Activated effector memory CD4-positive, alpha-beta T cell treated with Interleukin-2 at 50 U/mL for 16 hours (primary cell): Measurements from ENCODE around the gene KIAA1328.

Experiments used
- DNase-seq: peaks from one replicate; pipeline ENCODE4 v3.0.0-alpha.2; 2020

Gene KIAA1328

DNA sequence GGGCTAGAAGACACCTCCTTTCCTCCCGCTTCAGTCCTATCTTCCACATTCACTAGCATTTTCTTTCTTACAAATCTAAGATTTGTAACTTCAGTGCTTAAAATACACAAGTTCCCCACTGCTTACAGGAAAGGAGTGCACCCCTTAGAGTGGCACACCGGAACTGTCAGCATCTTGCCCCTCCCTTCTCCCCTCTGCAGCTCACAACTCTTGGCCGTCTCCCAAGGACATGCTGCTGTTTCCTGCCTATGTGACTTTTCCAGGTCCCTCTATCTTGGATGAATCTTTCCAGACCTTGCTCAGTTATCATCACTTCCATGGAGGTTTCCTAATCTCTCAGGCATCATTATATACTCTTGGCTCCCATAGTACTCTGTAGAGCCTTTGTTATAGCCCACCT lies 401.8 kb downstream of the KIAA1328 start:
- no peak for DNase-seq

DNA sequence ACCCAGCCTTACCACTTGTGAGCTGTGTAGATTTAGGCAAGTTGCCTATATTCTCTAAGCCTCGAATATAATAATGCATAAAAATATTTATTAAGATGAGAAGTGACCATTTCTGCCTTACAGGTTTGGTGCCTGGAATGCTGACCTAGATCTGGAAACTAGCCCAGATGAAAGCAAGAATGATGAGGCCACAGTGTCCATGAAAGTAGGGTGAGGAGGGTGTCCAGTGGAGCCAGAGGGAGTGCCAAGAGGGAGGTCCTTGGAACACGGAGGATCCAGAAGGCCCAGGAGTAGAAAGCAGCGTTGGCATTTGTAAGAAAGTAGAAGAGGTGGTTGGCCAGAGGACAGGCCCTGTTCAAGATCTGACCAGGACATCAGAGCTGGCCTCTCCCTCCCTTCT lies 402.3 kb downstream of the KIAA1328 start:
- no peak for DNase-seq

DNA sequence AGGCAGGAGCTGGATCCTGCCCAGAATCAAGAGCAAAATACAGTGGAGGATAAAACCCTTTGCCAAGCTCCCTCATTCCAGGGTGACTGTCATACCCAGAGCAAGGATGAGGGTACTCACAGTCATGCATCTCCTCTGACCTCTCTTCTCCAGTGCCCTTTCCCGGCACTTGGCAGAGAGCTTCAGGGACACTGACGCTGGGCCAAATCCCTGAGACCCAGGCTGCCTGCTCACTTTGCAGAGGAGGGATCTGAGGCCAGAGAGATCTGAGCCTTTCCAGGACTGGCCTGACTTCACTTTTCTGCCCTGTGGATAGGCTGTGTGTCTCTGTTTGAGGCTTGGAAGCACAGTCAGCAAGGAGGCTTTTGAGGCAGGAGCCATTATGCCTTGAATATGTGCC lies 406.7 kb downstream of the KIAA1328 start:
- no peak for DNase-seq

DNA sequence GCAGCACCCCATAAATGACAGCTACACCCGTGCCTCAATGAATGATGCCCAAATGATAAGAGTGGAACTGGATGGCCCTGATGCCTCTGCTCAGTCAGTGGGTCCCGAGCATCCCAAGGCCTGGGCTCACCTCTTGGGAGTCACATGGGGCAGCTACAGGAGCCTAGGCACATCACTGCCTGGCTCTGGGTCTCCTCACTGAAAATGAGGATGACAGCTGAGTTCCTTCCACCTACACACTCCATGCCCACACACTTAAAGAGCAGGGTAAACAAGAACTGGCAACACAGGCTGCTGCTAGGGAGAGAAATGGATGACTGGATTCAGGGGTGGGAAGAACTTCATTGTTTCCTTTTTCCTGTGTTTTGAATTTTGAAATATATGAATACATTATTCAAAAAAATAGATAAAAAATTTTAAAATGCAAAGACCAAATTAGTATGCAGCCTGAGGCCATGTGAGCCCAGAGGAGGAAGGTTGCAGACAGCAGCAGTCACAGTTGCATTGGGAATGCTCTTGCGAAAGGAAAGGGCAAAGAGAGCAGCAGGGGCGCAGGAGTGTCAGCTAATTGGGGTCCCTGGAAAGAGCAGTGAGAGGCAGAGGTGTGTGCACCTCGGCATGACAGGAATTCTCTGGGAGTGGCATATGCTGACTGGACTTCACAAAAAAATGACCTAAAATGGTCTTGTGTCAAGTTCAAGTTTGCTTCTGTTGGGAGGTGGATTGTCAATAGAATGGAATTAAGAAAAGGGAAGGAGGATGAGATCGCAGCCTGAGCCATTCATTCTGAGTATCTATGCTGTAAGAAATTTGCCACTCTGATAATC lies 409.6 kb downstream of the KIAA1328 start:
- no peak for DNase-seq

DNA sequence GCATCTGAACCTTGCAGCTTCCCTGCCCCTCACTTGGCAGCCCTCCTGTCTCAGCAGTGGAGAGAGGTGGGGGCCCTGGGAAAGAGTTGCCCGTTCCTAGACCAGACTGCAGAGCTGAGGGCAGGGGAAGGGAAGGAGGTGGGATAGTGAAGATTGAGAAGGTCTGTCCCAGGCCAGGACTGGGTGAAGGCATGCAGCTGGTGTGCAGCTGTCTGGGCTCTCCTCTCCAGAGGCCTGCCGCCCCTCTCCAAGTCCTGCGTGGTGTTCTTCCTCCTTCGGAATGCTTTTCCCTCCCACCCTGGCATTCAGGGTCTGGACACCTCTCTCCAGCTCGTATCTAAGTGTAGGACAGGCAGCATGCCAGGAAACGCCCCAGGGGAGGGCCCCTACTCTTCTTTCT lies 413.2 kb downstream of the KIAA1328 start:
- no peak for DNase-seq

DNA sequence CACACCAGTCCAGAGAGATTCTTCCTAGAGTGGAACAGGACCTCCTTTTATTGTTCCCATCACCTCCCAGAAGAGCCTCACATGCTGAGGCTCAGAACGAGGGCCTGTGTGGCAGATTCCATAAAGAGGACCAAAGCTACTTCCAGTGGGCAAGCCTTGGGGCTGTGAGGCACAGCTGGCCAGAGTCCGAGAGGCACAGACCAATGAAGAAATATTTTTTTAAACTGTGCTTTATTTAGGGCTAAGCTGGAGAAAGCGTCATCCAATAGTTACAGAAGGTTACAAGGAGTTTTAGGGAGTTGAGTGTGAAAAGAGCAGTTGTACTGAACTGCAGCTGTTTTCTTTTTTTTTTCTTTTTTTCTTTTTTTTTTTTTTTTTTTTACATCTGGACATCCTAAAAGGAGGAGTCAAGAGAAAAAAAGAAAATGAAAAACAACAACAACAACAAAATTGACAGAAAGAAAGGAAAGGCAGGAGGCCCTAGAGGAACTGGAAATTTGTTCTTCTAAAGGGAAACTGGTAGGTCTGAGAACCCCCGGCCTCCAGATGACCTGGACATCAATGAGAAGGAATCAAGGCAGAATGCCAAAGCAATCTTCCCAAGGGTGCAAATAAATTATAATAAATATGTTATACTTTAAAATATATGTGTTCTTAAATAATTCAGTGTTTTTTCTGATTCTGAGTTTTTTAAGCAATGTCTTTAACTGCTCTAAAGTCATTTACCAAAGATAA lies 414.1 kb downstream of the KIAA1328 start:
- DNase-seq = no peak

DNA sequence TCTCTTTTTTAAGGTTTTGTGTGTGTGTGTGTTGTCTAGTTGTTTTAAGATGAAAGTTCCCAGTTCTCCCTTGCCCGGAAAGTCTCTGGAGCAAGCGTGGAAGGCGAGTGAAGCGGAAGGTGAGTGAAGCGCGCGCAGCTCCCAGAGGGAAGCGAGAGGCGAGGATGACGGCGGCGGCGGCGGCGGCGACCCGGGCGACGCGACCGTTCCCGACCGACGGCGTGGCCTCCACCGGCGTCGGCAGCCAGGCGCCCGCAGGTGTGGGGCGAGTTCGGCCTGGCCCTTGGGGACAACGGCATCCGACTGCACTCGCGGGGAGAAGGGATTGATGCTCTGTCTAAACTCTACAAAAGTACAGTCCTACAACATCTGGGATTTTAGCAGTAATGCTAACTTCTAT lies 414.8 kb downstream of the KIAA1328 start:
- no peak for DNase-seq

DNA sequence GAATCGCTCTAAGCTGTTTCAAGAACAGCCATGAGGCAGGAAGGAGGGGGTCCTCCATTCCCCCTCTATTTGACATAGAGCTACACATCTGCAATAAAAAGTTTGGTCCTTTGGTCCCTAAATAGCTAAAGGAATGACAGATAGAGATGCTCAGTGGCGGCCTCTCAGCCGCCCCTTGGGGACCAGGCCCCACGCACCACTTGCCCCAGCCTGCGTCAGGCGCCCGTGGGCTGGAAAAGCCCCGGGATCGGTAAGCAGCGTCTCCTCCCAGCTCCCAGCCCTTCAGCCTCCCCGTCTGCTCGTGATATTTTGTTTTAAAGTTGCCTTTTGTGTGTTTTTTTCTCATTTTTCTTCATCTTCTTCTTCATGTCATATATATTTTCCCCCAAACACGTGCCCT lies 415.7 kb downstream of the KIAA1328 start:
- DNase-seq = no peak

DNA sequence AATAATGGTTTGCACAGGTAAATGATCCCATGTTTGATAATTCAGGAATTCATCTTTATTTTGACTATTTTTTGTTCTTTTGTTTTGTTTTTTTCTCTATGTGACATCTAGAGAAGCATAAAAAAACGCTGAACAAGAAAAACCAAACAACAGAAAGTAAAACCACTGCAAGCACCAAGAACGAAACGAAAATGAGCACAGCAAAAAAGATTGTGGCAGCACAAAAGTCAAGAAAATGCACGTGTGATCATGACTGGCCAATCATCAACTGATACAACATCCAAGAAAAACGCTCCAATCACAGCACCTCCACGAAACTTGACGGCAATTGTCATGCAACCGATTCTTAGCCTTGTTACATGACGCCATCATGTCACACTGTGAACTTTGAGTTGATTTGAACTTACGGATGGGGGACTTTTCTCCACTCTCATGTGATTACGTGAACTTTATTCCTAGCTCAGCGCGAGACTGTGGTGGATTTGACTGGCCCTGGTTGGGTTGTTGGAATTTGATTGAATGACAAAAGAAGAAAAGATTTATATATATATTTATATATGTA lies 417.9 kb downstream of the KIAA1328 start:
- DNase-seq = no peak

DNA sequence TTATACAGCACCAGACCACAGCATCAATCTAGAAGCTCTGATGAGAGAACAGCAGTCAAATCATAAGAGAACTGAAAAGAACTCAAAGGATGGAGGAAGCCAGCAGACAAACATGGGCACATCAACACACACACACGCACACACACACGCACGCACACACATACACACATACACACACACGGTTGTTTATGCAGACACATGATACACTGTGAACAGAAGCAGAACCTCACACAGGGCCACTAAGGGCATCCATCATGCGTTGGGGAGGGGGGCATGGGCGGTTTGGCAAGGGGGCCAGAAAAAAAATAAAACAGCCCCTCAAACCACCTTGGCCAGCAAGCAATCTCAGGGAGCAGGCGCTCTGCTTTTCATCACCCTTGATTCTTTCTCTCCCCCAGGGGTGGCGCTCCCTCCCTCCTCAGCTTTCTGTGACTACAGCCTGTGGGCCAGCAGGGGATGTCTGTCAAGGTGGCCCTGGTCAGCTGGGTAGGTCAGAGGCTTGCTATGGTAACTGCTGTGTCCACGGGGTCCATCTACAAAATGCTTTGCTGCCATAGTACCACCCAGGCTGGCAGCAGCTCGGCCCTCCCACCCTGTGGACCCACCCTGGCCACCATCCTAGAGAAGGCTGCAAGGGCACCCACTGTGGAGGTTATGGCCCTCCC lies 418.7 kb downstream of the KIAA1328 start:
- DNase-seq = no peak

DNA sequence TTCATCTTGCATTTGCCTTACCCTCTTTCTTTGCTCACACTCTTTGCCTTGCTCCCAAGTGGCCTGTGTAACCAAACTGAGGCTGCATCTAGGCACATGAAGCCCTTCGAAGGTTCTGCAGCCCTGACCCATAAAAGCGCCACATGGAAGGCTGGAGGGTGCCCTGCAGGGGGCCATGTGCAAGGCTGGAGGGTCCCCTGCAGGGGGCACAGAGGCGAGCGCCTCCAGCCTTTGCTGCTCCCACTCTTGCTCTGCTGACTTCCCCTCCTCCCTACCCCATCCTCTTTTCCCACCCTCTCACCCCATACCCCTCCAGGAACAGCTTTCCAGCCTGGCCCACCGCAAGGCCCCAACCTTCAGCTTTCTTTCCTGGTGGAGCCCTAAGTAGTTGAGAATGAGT lies 419.4 kb downstream of the KIAA1328 start:
- DNase-seq = no peak

DNA sequence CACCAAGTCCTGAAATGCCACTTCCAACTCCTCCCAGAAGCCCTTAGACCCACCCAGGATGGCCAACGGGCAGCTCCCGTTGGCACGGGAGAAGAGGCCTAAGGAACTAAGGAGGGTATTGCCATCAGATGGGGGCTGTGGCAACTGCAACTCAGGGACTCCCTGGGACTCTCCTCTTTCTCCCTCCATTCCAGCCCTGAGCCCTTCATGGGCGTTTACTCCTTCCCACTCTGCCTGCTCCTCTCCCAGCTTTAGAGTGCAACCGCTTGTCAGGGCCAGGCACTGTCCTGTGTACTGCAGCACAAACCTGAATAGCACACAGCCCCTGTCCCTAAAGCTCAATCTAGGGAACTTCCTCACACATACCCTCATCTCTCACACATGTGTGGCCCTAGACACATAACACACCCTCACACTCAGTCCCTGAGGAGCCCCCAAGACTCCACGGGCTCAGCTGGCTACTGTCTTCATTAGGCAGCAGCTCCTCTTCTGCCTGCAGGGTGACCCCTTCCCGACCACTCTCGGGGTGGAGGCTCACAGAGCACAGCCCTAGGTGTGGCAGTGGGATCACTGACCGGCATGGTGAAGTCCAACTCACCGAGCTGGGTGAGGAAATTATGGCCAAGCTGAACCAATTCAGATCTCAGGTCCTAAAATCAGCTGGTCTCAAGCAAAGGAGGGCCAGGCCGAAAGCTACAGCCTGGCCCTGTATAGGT lies 420.4 kb downstream of the KIAA1328 start:
- DNase-seq = no peak

DNA sequence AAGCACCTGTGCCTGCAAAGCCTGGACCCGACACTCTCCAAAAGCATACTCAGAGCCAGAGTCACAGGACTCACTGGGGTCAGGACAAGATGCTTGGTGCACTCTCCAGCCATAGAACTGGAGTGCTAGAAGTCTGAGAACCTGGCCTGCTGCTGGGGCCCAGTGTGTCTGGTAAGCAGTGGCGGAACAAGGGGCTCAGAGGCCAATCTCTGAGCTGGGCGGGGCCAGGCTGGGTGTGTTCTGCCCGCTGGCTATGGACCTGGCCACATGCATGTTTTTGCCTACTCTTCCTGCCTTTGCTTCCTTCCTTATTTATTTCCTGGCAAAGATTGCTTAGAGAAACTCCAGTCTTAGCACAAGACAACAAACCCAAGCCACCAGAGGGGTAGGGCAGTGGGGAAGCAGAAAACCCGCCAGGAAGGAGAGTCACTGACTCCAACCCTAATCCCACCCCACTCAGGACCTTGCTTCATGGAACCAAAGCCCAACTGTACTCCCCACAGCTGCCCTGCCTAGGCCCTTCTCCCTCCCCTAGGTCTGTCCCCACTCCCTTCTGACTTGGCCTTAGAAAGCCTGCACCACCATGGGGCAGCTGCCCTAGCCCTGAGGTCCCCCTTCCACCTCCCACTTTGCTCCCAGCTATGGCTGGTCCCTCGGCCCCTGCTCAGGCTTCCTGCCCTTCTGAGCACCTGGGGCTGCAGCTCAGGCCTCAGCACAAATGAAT lies 421.1 kb downstream of the KIAA1328 start:
- no peak for DNase-seq

DNA sequence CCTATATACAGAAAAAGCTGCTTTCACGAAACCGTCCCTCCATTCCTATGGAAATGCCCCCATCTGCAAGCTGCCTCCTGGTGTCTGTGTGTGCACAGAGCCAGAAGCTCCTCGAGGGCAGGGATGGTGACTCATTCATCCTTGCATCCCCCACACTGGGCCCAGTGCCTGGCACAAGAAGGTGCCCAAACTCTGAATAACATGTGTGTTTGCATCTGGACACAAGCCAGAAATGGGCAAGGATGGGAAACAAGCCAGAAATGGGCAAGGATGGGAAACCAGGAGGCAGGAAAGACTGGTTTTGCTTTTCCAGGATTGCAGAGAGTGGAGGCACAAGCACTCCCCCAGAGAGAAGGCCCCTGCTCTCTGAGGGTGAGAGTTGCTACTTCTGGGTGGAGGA lies 422.8 kb downstream of the KIAA1328 start:
- no peak for DNase-seq

DNA sequence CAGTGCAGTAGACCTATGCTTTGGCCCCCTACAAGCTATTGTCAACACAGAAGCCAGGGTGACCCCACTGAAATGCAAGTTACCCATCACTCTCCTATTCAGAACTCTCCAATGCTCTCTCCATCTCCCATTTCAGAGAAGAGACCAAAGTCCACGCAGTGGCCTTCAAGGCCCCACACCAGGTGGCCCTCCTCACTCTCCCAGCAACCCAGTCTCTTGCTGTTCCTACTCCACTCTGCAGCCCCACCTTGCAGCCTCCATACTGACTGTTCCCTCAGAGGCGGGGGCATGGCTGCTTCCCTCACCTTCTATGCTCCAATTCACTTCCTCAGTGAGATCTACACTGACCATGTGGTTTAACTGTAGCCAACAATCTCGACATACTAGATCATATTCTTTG lies 423.4 kb downstream of the KIAA1328 start:
- DNase-seq = no peak

DNA sequence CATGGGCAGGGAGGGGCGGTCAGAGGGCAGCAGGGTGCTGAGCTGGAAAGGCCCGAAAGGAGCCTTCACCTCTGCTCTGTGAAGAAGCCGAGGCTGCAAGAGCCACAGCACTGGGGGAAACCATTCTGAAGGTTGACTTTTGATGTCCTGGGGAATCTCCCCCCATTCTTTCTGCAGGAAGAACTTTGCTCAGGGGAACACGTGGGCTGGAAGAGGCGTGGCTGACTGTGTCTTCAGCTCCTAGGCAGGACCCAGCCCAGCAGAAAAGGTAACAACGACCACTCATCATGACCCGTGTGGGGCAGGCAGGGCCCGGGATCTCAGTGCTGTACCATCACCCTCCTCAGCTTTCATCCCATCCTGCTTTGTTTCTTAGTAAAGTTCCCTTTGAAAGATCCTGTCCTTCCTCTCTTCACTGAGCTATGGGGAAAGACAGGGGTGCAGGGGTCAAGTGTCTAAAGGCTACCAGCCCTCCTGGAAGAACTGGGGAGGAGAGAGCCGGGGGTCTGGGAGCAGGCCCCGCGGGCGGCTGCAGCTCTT lies 424.0 kb downstream of the KIAA1328 start:
- no peak for DNase-seq

DNA sequence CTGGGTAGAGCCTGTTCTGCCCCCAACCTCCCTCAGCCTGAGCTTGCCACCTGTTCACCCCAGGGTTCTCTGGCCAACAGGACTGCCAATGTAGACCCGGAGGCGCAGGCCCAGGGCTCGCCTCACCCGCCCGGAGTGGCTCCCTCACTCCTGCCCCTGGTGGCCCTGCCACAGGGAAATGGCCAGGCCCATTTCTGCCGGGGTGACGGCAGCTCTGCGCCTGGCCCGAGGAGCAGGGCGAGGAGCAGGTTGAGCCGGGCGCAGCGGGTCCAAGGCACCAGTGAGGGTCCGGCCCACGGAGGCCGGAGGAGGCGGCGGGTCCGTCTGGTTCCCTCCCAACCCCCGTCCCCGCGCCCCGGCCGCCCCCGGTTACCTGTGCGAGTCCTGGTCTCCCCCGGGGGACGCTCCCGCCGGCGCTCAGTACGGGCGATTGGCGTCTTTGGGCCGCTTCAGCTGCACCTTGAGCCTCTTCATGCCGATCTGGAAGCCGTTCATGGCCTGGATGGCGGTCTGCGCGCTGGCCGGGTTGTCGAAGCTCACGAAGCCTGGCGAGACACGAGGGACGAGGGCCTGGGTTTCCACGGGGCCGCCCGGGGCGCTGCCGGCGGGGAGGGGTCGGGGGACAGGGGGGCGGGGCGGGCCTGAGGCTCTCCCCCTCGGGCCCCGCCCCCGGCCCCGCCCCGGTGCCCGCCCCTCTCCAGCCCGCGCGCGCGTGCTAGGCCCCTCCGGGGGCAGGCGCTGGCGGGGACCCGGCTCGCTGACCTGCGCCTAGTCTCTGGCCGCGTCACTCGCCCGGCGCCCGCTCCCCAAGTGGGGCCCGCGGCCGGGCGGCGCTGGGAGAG lies 424.7 kb downstream of the KIAA1328 start:
- no peak for DNase-seq

DNA sequence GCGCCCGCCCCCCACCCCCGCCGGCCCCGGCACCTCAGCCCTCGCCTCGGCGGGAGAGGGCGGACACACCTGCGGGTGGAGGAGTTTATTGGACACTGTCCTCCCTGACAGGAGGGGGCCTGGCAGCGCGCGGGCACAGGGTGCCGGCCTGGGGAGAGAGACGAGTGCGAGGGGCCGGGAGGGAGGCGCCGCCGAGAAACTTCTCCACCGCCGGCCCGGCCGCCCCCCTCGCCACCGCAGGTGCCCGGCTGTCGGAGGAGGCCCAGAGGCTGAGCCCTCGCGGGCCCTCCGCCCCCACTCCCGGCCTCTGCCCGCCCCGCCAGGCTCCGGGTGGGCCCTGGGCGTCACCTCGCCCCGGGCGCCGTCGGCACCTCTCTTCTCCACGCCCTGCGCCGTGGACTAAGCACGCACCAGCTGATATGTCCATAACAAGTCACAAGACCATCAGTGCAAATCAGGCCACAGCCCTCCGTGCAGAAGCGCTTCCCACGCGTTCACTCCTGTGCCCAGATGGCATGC lies 425.4 kb downstream of the KIAA1328 start:
- DNase-seq = no peak

DNA sequence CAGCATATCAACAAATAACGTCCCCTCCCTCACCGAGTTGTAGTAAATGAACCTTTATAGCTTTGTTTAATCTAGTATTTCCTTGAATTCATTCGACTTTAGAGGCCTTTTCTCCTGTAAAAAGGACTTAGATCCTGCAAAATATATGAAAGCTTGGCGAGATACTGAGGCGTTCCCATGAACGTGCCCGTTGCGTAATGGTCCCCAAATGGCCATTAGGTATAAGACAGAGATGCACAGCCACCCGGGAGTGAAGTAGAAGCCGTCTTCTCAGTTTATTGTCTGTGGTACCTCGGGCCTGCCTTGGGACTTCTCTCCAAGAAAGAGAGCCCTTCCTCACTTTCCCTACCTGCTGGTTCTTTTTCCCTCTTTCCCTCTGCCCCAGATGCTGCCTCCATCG lies 426.0 kb downstream of the KIAA1328 start:
- no peak for DNase-seq

DNA sequence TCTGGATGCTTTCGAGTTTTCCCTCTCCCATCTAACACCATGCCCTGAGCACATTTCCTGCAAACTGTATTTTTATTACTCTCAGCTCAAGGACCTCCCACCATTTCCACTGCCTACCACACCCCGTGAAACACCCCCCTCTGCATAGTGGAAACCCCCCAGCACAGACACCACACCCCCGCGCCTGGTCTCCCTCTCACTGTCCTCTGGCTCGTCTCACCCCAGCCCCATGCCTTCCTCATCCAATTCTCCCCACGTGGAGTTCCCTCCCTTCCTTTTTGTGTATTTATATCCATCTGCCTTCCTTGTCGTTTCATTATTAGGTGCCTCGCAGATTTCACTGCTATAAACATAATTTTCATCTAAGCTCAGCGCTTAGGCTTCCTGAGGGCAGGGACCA lies 429.2 kb downstream of the KIAA1328 start:
- no peak for DNase-seq

DNA sequence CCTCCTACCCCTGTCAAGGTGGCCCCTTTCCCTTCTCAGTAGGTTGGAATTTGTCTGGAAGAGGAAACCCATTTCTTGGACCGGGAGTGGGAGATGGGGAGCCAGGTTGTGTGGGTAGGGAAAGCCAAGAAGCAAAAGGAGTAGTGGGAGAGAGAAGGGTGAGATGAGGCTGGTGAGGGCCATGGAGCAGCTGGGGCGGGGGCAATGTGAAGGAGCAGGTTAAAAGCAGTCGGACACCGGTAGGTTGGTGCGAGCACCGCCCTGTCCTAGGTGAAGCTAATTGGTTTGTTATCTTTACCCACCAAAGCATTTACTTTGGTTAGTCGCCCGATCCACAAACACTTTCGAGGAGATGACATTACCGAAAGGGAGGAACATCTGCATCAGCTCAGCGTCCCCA lies 429.9 kb downstream of the KIAA1328 start:
- DNase-seq = no peak
